Stimulated activated CD4-positive, alpha-beta T cell treated with anti-CD3 and anti-CD28 coated beads, Interleukin-12 subunit alpha, Interleukin-12 subunit beta, amount 100 ng/mL, for 48 hours (primary cell): Measurements from ENCODE around the gene HS1BP3.

Experiments used
- DNase-seq, 3 donors: peaks; one replicate each; pipeline ENCODE4 v3.0.0-alpha.2; 2020; ENCODE audit warnings: low read depth in 2 of 3, low spot score in 1 of 3

Gene HS1BP3

GRCh38 chr2:20619624-20620024 is 31.3 kb downstream of the HS1BP3 start:
- no peak for DNase-seq

- DNase-seq: no peak
Measured at GRCh38 chr2:20618886-20619521, 31.9 kb downstream of the HS1BP3 start.

GRCh38 chr2:20618468-20618885 is 32.4 kb downstream of the HS1BP3 start:
- no peak for DNase-seq

- DNase-seq: no peak
Measured at GRCh38 chr2:20617892-20618467, 32.9 kb downstream of the HS1BP3 start.

GRCh38 chr2:20617081-20617575 is 33.8 kb downstream of the HS1BP3 start:
- DNase-seq: no peak

- no peak for DNase-seq
Measured at GRCh38 chr2:20616341-20616871, 34.5 kb downstream of the HS1BP3 start.

- no peak for DNase-seq
Measured at GRCh38 chr2:20615466-20616241, 35.2 kb downstream of the HS1BP3 start.

GRCh38 chr2:20615068-20615465 is 35.8 kb downstream of the HS1BP3 start:
- no peak for DNase-seq

- no peak for DNase-seq
Measured at GRCh38 chr2:20614201-20615067, 36.5 kb downstream of the HS1BP3 start.

- DNase-seq: no peak
Measured at GRCh38 chr2:20612925-20613916, 37.7 kb downstream of the HS1BP3 start.

- no peak for DNase-seq
Measured at GRCh38 chr2:20611844-20612356, 39.0 kb downstream of the HS1BP3 start.

- DNase-seq: no peak
Measured at GRCh38 chr2:20611077-20611843, 39.6 kb downstream of the HS1BP3 start.

- no peak for DNase-seq
Measured at GRCh38 chr2:20609995-20610357, 40.9 kb downstream of the HS1BP3 start.

- DNase-seq: no peak
Measured at GRCh38 chr2:20609349-20609994, 41.4 kb downstream of the HS1BP3 start.

GRCh38 chr2:20608666-20609348 is 42.1 kb downstream of the HS1BP3 start:
- no peak for DNase-seq

GRCh38 chr2:20607446-20607845 is 43.5 kb downstream of the HS1BP3 start:
- no peak for DNase-seq

GRCh38 chr2:20606198-20606597 is 44.7 kb downstream of the HS1BP3 start:
- DNase-seq: no peak

- no peak for DNase-seq
Measured at GRCh38 chr2:20604951-20605381, 45.9 kb downstream of the HS1BP3 start.
